K562 (cell line): Measurements from ENCODE around the gene UTP11. TPM values are rescaled to one million over a fixed set of nuclear protein-coding genes. Genes with fewer than 3 reads are reported as not detected.

Source experiments
- ARID2 ChIP-seq: fragments of 450-650 bp; IDR thresholded peaks from 2 replicates; pipeline ENCODE4 v1.6.1; 2017; ENCODE audit warnings: antibody characterized with exemption, mild to moderate bottlenecking
- E2F3 ChIP-seq: fragments of 250-450 bp; sonication (Bioruptor Pico); IDR thresholded peaks from 2 replicates; pipeline ENCODE4 v1.4.0; 2020; ENCODE audit warnings: mild to moderate bottlenecking
- PHTF2 ChIP-seq: fragments of 250-450 bp; sonication (Bioruptor Pico); IDR thresholded peaks from 2 replicates; pipeline ENCODE4 v1.5.0; 2021; ENCODE audit warnings: mild to moderate bottlenecking
- PRPF4 ChIP-seq: fragments of 200-400 bp; formaldehyde crosslinking; IDR thresholded peaks from one replicate; pipeline ENCODE4 v1.6.1; 2017; ENCODE audit warnings: low read length, low read depth, mild to moderate bottlenecking; ENCODE audit not compliant: insufficient read depth, poor library complexity, severe bottlenecking
- REST ChIP-seq, 2 experiments: fragments of 450-650 bp; formaldehyde crosslinking in 1 of 2; IDR thresholded peaks; 2 replicates each; pipeline versions ENCODE4 v1.4.0 to v1.6.1; 2014 to 2020; ENCODE audit warnings: mild to moderate bottlenecking in 2 of 2, borderline replicate concordance in 1 of 2, low read depth in 1 of 2
- RNF219 ChIP-seq: fragments of 250-450 bp; sonication (Bioruptor Pico); IDR thresholded peaks from 2 replicates; pipeline ENCODE4 v1.5.0; 2022; ENCODE audit warnings: mild to moderate bottlenecking
- SETDB1 ChIP-seq: IDR thresholded peaks from one replicate; pipeline ENCODE4 v1.6.1; 2012; ENCODE audit warnings: low read length, control low read depth, inconsistent platforms
- XRCC3 ChIP-seq: fragments of 450-650 bp; IDR thresholded peaks from 2 replicates; pipeline ENCODE4 v1.6.1; 2017; ENCODE audit warnings: mild to moderate bottlenecking, moderate library complexity
- ZNF77 ChIP-seq: fragments of 250-450 bp; sonication (Bioruptor Pico); IDR thresholded peaks from 2 replicates; pipeline ENCODE4 v1.5.0; 2020
- polyA plus RNA-seq, 8 experiments: library from polyadenylated mRNA; depleted of rRNA in 4 of 8; stranded (reverse) in 5 of 8; unstranded in 3 of 8; fragments of >200 nt; fragmentation: Nextera tagmentation in 2 of 8; fragmentation: Illumina TruSeq in 1 of 8; extraction: Ambion mirVana in 2 of 8; extraction: Trizol in 1 of 8; gene quantifications; 2 replicates each; pipeline versions ENCODE4 v1.2.1 to v1.2.3, GENCODE V29; 2011 to 2014; ENCODE audit warnings: inconsistent platforms in 1 of 8, missing spikeins in 1 of 8
- total RNA-seq, 7 experiments: library from RNA; depleted of rRNA in 6 of 7; stranded (reverse); fragments of >200 nt in 6 of 7; fragmentation: Illumina TruSeq in 2 of 7; extraction: Trizol in 2 of 7; gene quantifications; 2 replicates each; pipeline versions ENCODE4 v1.2.1 to v1.2.3, GENCODE V29; 2011 to 2021; ENCODE audit warnings: low replicate concordance in 1 of 7
- TF ChIP-seq, protein P1 (sequence below): fragments of 250-450 bp; sonication (Bioruptor Pico); IDR thresholded peaks from 2 replicates; pipeline ENCODE4 v1.4.0; 2020; ENCODE audit warnings: borderline replicate concordance

UTP11 gene
- total and polyA plus RNA-seq, 9 of the 15 experiments (the other 6 are each of a cell fraction or from before 2014, with no cell fraction given) = 91.1 to 378 (median 221) TPM

DNA sequence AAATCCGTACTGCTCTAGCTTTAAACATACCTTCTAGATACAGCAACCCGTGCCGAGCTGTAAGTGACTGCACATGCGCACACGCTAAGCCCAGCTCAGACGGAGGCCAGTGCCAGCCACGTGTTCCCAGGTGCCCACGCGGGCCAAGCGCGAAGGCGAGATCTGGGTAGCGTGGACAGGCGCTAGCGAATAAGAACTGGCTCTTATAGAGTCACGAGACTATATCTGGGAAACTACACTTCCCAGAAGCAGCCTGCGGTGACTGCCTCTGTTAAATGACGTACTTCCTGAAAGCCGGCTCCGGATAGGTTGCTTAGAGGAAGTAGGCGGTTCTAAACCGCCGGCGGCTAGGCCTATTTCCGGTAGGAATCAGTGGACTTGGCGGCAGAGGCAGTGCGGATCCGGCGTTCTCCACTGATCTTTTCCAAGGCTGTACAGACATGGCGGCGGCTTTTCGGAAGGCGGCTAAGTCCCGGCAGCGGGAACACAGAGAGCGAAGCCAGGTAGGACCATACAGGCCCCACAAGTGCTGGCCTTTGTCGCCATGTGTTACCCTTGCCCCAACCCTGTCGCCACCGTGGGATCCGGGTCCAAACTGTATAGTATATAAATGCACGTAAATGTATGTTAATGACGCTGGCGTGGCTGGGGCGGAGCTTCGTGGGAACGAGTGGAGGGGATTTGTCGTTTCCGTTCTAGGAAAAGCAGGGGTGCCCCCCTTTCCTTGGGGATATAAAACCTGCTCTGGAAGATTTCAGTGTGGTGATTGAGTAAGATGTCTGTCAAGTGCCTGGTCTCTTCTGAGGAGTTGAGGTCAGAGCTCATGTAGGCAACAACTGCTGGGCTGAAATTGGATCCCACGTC is at the start of gene UTP11 (continued):
- peak; percentile 98 for TF ChIP-seq E2F3 (CRISPR knock-in tag)
- TF ChIP-seq REST (IDR thresholded peaks at IDR 0.05; ENCODE audit: borderline replicate concordance) = peak; percentile 64
- TF ChIP-seq REST (CRISPR knock-in tag; IDR thresholded peaks at IDR 0.05; ENCODE audit: low read depth) = peak; percentile 45
- TF ChIP-seq XRCC3 = no peak
- no peak for TF ChIP-seq ZNF77
- TF ChIP-seq ARID2 = no peak
- no peak for TF ChIP-seq SETDB1
- 0 out of 2 replicates have a peak, but pooled peaks have one; percentile 7 for TF ChIP-seq PHTF2
- no peak for TF ChIP-seq RNF219 (CRISPR knock-in tag)
- TF ChIP-seq PRPF4 = no peak
- TF ChIP-seq, protein P1, sequence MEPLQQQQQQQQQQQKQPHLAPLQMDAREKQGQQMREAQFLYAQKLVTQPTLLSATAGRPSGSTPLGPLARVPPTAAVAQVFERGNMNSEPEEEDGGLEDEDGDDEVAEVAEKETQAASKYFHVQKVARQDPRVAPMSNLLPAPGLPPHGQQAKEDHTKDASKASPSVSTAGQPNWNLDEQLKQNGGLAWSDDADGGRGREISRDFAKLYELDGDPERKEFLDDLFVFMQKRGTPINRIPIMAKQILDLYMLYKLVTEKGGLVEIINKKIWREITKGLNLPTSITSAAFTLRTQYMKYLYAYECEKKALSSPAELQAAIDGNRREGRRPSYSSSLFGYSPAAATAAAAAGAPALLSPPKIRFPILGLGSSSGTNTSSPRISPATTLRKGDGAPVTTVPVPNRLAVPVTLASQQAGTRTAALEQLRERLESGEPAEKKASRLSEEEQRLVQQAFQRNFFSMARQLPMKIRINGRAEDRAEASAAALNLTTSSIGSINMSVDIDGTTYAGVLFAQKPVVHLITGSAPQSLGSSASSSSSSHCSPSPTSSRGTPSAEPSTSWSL (CRISPR knock-in tag) = peak; percentile 85; the same call in 1 of the 2 replicates
